Tibial nerve (tissue), 4 donors: ENCODE data around the gene TNPO1.

Source experiments
- EP300 ChIP-seq, 2 donors: sonication (generic); formaldehyde crosslinking; IDR thresholded peaks; one replicate each; pipeline ENCODE4 v1.6.1; 2017; ENCODE audit warnings: antibody characterized with exemption in 2 of 2, mild to moderate bottlenecking in 1 of 2
- POLR2A ChIP-seq, 2 donors: fragments of 450-650 bp; IDR thresholded peaks; one replicate each; pipeline ENCODE4 v1.6.1; 2017; ENCODE audit warnings: antibody characterized with exemption in 2 of 2, mild to moderate bottlenecking in 2 of 2, moderate library complexity in 2 of 2
- TF ChIP-seq, protein P1 (sequence below), 5 experiments: fragments of 200-600 bp in 3 of 5; fragments of 450-650 bp in 2 of 5; sonication (generic) in 3 of 5; IDR thresholded peaks; one replicate each; pipeline ENCODE4 v1.5.1; 2016 to 2019; ENCODE audit warnings: antibody characterized with exemption in 5 of 5, mild to moderate bottlenecking in 3 of 5, moderate library complexity in 2 of 5

DNA sequence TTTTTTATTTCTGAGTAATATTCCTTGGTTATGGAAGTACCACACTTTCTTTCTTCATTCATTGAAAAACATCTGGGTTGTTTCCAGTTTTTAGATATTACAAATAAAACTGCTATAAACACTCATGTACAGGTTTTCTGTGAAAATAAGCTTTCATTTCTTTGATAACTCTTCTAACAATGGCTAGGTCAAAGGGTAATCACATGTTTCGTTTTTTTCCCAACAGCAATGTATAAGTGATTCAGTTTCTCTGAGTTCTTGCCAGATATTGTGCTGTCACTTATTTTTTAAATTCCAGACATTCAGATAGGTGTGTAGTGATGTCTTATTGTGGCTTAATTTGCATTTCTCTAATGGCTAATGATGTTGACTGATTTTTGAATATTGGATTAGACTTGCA, 16.7 kb upstream of the TNPO1 start:
- TF ChIP-seq POLR2A (IDR thresholded peaks at IDR 0.05), result no peak
- TF ChIP-seq, protein P1, sequence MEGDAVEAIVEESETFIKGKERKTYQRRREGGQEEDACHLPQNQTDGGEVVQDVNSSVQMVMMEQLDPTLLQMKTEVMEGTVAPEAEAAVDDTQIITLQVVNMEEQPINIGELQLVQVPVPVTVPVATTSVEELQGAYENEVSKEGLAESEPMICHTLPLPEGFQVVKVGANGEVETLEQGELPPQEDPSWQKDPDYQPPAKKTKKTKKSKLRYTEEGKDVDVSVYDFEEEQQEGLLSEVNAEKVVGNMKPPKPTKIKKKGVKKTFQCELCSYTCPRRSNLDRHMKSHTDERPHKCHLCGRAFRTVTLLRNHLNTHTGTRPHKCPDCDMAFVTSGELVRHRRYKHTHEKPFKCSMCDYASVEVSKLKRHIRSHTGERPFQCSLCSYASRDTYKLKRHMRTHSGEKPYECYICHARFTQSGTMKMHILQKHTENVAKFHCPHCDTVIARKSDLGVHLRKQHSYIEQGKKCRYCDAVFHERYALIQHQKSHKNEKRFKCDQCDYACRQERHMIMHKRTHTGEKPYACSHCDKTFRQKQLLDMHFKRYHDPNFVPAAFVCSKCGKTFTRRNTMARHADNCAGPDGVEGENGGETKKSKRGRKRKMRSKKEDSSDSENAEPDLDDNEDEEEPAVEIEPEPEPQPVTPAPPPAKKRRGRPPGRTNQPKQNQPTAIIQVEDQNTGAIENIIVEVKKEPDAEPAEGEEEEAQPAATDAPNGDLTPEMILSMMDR (IDR thresholded peaks at IDR 0.05), result no peak
- no peak for TF ChIP-seq EP300 (IDR thresholded peaks at IDR 0.05)
